Measurements from ENCODE around the gene GABRB3.

The GABRB3 gene

DNA sequence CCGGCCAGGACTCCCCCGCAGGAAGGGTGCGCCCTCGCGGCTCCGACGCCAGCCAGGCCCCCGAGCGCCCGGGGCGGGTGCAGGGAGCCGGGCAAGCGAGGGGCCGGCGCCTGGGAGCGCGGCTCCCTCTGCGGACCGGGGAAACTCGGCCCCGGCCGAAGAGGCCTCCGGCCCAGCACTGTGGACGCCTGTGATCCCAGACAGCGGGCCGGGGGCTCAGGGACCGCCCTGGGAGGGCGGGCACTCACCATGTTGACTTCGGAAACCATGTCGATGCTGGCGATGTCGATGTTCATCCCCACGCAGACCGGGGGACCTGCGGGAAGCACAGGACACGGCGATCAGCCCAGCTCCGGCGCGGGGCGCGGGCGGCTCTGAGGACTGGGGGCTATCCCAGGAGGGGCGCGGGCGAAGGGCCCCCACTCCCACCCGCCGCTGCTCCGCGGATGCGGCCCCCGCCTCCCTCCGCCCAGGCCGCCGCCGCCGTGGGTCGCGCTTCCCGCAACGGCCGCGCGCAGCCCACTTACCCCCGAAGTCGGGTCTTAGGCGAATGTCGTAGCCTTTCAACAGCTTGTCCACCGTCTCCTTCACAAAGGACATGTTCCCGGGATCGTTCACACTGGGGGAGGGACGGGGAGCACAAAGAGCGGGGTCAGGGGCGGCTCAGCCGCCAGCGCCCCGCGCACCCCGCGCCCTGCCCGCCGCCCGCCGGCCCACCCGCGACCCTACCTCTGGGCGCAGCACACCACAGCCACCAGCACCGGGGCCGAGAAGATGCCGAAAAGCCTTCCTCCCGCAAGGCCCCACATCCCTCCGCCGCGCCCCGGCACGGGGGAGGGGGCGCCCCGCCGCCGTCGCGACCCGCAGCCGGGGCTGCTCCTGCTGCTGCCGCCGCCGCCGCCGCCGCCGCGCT, at the start of gene GABRB3:
Gene GABRB3 (minus strand): TSS at position 913 of the 913 bp plus-strand sequence.
- no peak for DNase-seq

DNA sequence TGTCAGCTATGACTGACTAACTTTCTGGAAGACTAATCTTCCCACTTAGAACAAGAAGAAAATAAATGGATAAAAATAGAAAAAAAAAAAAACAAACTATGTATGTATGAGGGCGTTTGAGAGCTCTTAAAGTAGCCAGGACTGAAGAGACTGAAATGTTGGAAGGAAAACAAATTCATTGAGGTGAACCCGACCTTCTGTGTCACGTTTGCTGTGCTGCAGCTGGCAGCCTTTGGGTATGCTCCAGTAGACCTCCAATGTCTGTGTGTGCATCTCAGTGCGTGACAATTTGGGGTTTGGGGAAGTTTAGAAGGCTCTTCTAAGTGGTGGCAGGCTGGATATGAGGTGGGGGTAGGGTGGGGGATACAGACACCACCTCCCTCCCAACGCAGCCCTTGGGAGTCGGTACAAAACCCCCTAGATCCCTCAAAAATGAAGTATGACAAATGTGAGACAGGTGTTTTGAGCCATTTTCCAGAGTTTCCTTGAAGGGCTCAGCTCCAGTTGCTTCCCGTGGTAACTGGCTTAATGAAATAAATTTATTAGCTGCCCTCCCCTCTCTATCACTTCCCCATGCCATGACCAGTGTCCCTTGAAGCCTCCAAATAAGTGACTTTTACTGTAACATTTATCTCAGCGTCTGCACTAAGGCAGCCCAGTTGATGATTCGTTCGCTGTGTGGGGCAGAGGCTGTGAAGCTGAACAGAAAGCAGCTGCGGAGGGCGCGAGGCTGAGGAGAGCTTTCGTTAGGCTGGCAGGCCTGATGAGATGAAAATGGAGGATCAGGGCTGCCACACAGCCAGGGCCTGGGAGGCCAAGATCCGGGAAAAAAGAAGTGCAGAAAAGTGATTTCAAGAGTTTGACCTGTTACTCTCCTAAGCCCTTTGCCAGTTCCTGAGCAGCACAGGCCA, 34.9 kb upstream of the GABRB3 start:
- DNase-seq, result no peak

DNA sequence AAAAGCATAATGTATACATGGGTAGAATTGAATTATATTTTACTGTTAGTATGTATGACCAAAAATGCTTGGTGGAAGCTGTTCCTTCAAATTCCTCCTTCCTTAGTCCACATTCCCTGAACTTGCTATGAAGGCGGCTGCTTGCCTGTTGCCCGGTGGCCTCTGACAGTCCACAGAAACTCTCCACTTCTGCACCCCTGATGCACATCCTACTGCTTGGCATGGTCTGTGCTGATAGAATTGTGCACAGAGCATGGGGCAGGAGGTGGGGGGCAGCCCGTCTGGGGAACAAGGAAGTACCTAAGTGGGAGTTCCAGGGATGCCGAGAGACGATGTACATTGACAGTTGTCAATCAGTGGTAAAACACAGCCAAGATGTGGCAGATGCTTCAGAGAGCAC, 33.7 kb upstream of the GABRB3 start:
- no peak for DNase-seq

DNA sequence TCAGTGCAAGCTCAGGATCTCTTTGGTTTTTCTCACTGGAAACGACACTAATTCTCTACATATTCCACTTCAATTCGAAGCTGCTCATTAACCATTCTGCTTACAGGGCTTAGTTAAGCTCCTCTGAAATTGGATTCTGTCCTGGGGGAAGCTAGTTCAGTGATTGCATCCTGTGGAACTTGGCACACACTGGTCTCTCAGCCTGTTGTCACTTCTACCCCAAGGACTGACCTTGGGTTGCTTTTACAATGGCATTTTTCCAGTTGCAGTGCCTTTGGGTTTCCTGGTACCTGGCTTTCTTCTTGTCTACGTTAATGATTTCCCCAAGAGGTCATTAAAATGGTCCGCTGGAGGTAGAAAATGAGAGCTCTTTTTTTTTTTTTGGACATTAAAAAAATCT, 33.3 kb upstream of the GABRB3 start:
- no peak for DNase-seq

DNA sequence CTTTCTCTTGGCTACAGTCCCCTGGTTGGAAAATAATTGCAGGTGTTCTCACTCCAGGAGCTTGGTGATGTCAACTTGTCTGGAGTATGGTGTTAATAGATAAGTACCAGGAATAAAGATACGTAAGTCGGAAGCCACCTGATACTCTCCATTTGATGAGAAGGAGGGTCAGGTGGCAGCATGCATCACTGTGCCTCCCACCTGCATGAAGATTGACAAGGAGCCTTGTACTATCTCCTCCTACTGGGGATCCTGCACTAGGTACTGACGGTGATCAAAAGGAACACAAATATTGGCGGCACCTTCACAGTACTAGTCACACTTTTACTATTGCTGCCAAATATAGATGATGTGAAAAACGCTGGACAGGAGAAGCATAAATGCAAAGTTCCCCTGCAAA, 32.6 kb upstream of the GABRB3 start:
- no peak for DNase-seq

DNA sequence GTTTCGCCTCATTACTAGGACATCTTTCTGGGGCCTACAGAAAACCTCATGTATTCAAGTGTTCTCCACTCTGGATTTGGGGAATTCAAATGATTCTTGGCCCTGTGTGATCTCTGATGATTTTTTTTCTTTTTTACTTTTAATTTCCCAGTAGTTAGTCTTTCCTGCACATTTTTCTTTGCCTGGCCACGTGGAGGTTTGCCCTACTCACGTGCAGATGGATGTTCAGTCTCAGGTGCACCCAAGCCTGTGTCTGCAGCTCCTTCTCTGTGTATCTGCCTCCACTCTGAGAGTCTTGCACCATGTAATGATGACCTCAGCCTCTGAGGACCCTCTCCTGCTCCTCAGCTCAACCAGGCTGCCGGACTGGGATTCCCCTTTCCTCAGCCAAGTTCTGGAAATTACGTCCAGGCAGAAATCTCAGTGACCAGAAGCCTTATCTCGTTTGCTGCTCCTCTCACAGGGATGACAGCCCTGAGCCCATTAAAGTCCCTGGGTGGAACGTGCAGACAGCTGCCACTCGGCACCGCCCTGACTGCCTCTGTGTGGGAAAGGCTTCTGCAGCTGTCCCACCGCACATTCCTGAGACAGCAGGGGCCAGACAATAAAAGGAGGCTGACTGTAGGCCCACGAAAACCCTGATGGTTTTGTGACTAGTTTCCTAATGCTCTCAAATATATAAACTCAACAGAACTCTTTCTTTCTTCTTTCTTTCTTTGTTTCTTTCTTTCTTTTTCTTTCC, 31.4 kb upstream of the GABRB3 start:
- no peak for DNase-seq

DNA sequence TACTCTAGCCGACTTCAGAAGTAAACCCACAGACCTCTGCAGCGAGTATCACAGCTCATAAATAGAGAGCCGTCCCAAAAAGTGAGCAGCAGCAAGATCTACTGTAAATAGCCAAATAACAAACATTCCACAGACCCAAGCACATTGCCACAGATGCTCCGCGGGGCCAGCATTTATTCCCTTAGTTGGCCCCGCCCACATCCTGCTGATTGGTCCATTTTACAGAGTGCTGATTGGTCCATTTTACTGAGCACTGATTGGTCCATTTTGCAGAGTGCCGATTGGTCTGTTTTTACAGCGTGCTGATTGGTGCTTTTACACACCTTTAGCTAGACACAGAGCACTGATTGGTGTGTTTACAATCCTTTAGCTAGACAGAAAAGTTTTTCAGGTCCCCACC, 17.3 kb upstream of the GABRB3 start:
- no peak for DNase-seq

DNA sequence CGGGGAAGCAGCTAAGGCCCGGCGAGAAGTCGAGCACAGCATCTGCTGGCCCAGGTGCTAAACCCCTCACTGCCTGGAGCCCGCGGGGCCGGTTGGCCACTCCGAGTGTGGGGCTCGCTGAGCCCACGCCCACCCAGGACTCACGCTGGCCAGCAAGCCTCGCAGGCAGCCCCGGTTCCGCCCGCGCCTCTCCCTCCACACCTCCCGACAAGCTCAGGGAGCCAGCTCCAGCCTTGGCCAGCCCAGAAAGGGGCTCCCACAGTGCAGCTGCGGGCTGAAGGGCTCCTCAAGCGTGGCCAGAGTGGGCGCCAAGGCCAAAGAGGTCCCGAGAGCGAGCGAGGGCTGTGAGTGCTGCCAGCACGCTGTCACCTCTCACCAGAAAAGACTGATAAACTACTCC, 8.9 kb upstream of the GABRB3 start:
- no peak for DNase-seq

DNA sequence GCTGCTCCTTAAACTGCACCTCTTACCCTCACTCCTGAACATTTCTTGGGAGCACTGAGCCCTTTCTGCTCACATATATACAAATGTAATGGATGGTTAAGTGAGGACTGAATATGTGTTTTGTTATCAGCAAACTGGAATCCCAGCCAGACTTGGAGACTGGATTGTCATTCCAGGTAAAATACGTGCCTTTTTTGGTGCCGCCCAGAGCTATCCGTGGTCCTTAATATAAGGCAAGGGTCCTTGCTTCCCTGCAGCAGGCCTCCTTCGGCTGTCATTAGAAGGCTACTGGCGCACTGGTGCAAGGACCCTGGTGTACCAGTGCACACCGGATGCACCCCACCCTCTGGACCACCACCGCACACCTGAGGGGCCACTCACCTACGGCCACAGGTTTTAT, 1.1 kb upstream of the GABRB3 start:
- no peak for DNase-seq

DNA sequence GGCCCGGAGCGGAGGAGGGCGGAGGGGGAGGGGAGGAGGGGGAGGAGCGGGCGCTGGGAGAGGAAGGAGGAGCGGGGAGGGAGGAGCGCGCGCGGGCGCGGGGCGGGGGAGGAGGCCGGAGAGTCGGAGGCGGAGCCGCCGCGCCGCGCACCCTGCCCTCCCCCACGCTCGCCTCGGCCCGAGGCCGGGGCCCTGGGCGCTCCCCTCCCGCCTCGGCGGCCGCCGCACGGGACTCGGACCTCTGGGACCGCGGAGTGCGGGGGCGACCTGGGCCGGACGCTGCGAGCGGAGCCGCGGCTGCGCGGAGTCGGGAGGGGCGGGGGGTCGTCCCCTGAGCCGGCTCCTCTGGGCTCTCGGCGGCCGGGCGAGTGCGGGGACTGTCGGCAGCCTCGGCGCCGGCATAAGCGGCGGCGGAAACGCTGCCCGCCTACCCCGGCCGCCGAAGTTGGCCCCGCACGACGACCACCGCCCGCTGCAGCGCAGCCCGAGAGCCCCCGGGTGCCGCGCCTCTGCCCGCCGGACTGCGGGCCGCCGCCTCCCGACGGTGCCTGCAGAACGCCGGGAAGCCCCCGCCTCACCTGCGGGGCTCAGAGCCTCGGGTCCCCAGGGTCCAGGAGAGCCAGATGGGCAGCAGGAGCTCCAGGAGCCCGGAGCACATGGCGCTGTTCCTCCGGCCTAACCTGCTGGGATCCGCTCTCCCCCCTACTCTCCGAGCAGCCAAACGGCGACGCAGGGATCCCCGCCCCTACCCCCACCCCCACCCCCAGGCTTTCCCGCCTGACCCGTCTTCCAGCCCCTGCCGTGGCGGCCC, 406 bp upstream of the GABRB3 start:
- no peak for DNase-seq

DNA sequence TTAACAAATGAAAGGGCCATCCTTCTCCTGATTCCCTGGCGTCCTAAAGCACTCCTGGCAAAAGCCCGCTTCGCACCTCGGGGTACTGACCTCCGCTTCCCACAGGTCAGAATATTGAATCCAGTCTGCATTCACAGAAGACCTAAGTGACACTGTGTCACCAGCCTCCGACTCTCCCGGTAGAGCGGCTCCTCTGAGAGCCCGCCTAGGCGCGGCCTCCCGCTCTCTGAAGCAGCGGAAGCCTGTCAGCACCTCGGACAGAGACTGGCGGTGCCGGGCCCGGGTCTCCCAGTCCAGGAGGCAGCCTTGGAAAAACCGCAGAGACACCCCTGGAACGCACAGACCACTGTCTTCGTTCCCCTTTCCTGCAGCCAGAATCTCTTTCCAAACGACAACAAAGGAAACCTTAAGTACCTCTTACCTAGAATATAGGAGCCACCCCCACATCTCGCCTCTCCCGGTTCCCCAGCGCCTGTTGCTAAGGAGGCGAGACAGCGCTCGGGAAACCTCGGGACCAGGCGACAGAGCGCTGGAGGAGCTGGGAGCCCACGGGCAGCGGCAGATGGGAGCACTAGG, 1.2 kb downstream of the GABRB3 start:
- no peak for DNase-seq

DNA sequence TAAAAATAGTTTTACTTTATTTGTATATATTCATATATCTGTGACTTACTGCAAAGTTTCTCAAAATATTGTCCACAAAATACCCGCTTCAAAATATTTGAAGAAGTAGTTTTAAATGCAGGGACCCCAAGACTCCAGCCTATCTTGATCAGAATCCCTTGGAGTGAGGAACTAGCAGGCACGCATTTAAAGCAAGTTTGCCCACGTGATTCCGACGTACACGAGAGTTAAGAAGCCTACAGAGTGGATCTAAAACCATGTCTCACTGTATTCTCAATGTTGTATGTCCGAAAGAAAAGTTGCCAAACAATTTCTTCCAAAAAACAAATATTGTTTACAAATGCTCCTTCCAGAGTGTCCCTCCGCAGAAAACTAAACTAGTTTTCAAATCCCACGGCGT, 1.7 kb downstream of the GABRB3 start:
- DNase-seq, result no peak

DNA sequence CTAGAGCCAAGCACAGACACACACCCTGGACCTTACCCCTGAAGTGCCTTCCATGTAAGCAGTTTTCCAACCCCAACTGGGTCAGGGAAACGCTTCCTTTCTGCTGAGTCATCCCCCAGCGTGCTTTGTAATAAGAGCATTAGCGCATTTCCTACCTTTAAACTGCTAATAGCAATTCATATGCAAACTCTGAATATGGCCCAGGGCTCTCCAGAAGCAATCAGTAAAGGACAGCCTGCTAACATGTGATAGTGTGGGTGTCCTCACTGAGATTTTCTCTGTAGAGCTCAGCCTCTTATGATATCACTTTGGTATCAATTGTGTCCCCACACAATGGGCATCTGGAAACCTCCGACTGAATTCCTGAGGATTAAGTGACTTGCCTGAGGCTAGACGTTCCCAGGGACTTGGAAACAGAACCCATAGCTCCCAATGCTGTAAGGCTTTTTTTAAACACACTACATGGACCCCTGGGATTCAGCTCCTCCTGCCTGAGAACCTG, 5.6 kb downstream of the GABRB3 start:
- no peak for DNase-seq

DNA sequence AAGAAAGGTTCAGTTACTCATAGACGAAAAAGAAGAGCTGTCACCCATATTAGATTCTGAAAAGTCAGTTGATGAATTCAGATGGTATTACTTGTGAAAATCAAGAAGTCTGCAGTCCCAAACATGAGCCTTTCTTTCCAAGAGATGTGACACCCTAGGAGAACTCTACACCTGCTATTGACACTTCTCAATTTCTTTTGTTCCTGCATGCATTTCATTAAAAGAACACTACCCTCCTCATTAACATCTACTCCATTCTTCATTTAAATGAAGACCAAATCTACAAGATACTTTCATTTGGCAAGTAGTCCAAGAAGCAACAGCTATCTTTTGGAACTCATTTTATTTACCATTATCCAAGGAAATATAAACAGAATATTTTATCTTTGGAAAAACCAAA, 6.6 kb downstream of the GABRB3 start:
- no peak for DNase-seq

DNA sequence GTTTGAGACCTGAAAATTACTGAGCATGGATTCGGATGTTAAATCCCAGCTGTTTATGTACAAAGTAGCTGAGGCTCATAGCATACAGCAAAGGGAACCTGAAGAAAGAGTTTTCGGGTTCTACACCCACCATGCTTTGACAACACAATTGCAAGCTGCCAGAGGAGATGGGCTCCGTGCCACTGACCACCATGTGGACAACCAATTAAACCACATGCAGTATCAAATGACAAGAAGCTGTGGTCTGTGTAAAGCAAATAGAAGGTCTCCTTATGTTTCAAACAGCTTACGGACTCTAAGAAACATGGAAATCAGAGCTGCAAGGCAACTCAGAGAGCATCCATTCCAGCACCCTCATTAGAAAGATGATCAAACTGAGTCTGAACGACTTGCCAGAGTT, 12.9 kb downstream of the GABRB3 start:
- no peak for DNase-seq

DNA sequence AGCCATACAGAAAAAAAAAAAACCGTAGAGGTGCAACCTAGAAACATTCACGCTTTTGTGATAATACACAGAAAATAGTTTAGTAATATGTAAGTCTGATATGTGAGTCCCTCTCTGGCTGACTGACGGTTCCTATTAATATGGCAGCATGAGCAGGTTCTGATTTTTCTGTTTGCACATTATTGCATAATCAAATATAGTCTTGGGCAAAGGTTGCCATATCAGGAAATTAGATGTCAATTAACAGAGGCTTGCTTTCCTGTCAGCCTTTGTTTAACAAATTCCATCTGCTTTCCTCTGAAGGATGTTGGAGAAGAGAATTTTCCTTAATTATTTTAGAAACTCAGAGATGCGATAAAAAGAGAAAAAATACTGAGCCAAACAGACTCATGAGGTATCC, 14.8 kb downstream of the GABRB3 start:
- no peak for DNase-seq

DNA sequence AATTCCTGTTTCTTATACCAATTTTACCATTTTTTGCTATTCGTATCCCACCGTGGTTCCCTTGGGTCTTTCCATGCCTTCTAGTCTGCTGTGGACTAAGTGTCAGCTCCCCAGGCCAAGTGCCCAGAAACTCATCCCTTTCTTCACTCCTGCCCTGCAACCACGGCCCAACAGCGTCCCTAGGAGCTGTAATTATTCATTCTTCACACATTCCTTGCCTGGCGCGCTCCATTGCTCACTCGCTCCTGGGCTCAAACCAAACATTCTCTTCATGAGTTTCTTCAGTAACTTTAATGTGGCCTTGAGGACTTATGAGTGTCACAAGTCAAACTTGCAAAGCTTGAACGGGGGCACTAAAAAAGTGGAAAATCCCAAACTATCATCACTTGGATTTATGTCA, 15.7 kb downstream of the GABRB3 start:
- DNase-seq, result no peak

DNA sequence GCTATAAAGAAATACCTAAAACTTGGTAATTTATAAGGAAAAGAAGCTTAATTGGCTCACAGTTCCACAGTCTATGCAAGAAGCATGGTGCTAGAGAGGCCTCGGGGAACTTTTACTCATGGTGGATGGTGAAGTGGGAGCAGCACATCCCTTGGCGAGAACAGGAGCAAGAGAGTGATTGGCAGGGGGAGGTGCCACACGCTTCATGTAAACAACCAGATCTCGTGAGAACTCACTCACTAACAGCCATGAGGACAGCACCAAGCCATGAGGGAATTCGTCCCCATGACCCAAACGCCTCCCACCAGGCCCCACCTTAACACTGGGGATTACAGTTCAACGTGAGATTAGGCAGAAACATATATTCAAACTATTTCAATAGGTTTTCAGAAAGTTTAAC, 28.0 kb downstream of the GABRB3 start:
- DNase-seq, result no peak

DNA sequence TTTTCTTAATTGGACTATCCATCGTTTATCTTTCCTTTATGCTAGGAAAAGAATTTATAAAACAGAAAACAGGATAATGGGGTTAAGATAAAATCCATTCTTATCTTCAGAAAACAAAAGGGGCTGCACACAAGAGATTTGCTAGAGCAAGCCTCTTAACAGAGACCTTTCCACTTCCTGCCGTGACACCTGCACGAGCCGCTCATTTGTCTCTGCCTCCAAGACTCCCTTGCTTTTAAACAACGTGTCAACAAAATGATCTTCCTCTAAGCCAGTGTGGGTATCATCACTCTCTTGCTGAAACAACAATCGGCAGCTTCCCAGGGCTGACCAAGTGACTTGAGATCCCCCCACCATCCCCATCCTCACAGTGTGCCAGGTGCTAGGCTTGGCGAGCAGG, 33.1 kb downstream of the GABRB3 start:
- no peak for DNase-seq

DNA sequence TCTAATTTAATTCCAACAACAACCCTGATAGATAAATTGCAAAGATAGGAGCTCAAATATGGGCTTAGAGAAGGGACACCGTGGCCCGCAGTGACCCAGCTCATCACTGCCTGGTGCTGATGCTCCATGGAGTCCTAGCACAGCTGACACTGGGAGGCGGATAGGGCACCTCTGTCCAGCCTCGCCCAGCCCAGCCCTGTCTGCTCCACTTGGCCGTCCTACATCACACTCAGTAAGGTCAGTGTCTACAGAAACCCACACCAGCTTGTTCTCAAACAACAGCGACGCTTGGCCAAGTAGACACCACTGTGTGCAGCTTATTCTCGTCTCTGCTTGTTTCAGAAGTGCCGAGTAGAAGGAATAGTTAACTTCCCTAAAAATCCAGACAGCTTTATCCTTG, 33.9 kb downstream of the GABRB3 start:
- no peak for DNase-seq

DNA sequence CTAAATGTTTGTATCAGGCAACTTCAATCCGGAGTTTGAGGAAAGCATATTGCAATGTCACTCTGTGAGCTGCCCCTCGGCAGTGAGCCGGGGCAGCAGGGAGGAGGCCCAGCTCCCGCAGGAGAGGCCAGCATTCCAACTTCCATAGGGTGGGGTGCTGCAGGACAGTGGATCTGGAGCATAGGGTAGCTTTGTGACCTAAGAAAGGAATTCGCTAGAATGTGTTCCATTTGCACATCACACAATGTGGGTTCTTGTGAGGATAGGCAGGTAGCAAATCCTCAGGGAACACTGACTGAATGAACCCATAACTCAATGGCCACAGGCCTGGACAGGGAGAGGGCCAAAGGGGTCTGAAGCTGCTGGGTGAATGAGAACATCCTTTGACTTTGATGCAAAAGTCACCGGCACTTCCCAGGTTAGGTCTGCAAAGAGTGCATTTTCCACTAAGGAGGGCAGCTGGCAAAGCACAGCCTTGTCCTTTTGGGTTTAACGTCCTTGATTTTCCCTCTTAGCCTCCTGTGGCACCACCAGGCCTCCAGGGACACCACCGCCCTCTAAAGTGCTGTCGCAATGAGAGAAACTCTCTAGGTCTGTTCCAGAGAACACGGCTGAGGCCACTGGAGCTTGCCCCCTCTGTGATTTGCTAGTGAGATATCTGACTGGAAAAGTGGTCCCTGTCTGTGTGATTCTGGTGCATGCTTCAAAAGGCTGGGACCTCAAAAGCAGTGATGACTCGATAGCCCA, 36.2 kb downstream of the GABRB3 start:
- no peak for DNase-seq

Measured in activated CD4-positive, alpha-beta T cell treated with anti-CD3 and anti-CD28 coated beads, Interleukin-2, amount 50 U/mL, for 16 hours (primary cell).